Skeletal muscle satellite cell (primary cell): ENCODE data around the gene HDGF.

Experiments used
- H3K27me3 ChIP-seq: 2 replicates; pipeline ENCODE4 v1.7.0; 2013; ENCODE audit warnings: low read length; ENCODE audit not compliant: control insufficient read depth, insufficient read depth
- H3K36me3 ChIP-seq: 2 replicates; pipeline ENCODE4 v1.7.0; 2013; ENCODE audit warnings: mild to moderate bottlenecking, control low read depth, low read length; ENCODE audit not compliant: insufficient read depth
- H3K4me1 ChIP-seq: 2 replicates; pipeline ENCODE4 v1.7.0; 2013; ENCODE audit warnings: low read length; ENCODE audit not compliant: control insufficient read depth, insufficient read depth
- H3K4me2 ChIP-seq: 2 replicates; pipeline ENCODE4 v1.7.0; 2013; ENCODE audit warnings: mild to moderate bottlenecking, low read length
- H3K4me3 ChIP-seq: 2 replicates; pipeline ENCODE4 v1.7.0; 2013; ENCODE audit warnings: low read length
- H3K9ac ChIP-seq: 2 replicates; pipeline ENCODE4 v1.7.0; 2013; ENCODE audit warnings: mild to moderate bottlenecking, low read depth, low read length, moderate library complexity
- H3K9me3 ChIP-seq: replicated peaks from 2 replicates; pipeline ENCODE4 v1.7.0; 2013; ENCODE audit warnings: mild to moderate bottlenecking, control low read depth, low read length

The HDGF gene

DNA sequence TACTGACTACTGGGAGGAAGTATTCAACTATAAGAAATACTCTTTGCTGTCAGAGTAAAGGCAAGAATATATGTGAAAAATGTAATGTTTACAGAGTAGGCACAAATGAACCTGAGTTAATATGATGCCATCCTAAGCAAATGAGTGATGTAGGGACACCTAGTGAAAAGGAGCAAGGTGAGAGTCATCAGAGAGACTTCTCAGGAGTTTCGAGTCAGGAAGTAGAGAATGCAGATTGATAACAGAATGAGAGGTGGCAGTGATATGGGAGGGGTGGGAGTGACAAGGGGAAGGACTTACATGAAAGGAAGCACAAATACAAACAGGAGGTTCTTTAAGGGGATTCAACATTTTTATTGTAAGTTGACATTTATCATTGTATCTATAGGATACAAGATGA, 26.1 kb upstream of the HDGF start:
- no peak overlapping the region for H3K9ac ChIP-seq
- peaks cover 10% of the 10 kb centered on the region for H3K36me3 ChIP-seq
- H3K9me3 ChIP-seq, result no peaks in the 10 kb centered on the region
- H3K4me3 ChIP-seq, result no peak overlapping the region
- no peaks in the 10 kb centered on the region for H3K27me3 ChIP-seq
- peaks cover 16% of the 10 kb centered on the region for H3K4me1 ChIP-seq
- H3K4me2 ChIP-seq, result no peak overlapping the region

DNA sequence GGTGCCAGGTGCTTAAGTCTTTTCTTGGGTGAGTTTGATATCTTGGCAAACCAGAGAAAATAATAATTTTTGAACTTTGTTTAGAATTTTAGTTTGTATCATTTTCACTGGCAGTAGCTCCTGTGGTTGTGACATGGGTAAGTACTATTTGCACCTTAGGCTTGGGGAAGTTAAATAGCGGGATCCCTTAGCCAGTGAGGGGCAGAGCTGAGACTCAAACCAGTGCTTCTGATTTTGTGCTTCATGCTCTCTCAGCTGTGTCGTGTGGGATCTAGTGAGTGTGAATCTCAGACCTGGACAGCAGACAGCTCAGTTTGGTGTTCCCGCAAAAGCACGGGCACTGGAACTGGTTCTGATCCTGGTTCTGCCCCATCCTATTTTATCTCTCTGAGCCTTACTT, 25.5 kb upstream of the HDGF start:
- Histone ChIP-seq H3K4me3 (no peak overlapping the region), H3K27me3 (no peaks in the 10 kb centered on the region), H3K4me1 (peaks cover 13% of the 10 kb centered on the region), H3K4me2 (no peak overlapping the region), H3K9me3 (no peaks in the 10 kb centered on the region), H3K36me3 (peaks cover 4% of the 10 kb centered on the region), H3K9ac (no peak overlapping the region)

DNA sequence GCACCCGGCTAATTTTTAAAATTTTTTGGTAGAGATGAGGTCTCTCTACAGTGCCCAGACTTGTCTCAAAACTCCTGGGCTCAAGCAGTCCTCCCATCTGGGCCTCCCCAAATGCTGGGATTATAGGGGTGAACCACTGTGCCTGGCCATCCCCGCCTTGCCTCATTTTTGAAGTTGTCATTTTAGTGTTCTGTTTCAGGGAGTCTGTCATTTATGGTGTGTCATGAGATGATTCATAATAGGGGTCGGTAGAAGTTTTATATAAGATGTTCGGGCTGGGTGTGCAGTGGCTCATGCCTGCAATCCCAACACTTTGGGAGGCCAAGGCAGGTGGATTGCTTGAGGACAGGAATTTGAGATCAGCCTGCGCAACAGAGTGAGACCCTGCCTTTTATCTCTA, 24.3 kb upstream of the HDGF start:
- H3K9ac ChIP-seq, result no peak overlapping the region
- H3K4me3 ChIP-seq, result no peak overlapping the region
- H3K4me1 ChIP-seq, result peaks cover 1% of the 10 kb centered on the region
- H3K27me3 ChIP-seq, result no peaks in the 10 kb centered on the region
- H3K9me3 ChIP-seq, result no peaks in the 10 kb centered on the region
- no peak overlapping the region for H3K4me2 ChIP-seq
- H3K36me3 ChIP-seq, result peaks cover 10% of the 10 kb centered on the region

DNA sequence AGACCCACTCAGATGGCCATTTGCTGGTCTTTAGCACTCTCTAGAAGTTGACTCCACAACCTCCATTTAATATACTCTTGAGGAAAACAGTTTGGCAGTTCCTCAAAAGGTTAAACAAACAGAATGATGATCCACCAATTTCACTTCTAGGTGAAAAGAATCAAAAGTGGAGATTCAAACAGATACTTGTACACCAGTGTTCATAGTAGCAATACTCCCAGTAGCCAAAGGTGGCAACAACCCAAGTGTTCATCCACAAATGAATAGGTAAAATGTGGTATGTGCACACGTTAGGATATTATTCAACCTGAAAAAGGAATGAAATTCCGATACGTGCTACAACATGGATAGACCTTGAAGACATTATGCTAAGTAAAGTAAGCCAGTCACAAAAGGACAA, 22.1 kb upstream of the HDGF start:
- Histone ChIP-seq H3K4me3 (no peak overlapping the region), H3K27me3 (no peaks in the 10 kb centered on the region), H3K9ac (no peak overlapping the region), H3K9me3 (no peaks in the 10 kb centered on the region), H3K36me3 (peaks cover 14% of the 10 kb centered on the region), H3K4me2 (no peak overlapping the region), H3K4me1 (peaks cover 7% of the 10 kb centered on the region)

DNA sequence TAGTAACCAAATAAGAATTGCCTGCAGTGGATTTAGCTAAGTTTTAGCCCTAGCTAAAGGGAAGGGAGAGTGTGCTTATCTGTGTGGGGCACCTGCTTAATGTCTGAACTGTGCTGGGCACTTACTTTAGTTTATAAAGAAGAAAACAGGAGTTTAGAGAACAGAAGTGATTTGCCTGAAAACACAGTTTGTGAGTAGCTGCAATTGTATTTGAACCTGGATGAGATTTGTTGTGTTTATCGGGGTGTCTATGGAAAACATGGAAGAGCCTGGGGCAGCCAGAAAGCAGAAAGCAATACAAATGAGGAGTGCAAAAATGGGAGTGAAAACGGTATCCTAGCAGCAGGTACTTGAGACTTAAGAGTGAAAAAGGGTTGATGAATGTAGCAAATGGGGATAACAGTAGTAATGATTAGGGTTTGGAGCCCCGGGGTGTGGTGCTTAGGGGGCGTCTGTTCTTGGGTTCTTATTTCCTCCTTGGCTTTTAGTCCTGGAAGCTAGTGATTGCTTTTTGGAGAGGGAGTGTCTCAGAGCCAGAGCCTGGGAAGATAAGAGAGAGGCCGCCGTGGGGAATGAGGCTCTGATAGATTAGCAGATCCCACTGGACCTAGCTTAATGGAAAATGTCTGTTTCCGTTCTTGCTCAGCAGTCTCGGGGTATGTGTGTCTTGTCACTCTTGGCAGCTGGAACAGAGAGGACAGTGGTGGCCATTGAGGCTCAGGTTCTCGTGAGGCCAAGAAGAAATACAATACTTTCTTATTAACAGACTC, 21.4 kb upstream of the HDGF start:
- H3K27me3 ChIP-seq, result no peaks in the 10 kb centered on the region
- H3K4me3 ChIP-seq, result no peak overlapping the region
- peaks cover 14% of the 10 kb centered on the region for H3K36me3 ChIP-seq
- H3K4me2 ChIP-seq, result no peak overlapping the region
- H3K9ac ChIP-seq, result no peak overlapping the region
- H3K4me1 ChIP-seq, result peaks cover 9% of the 10 kb centered on the region
- H3K9me3 ChIP-seq, result no peaks in the 10 kb centered on the region

DNA sequence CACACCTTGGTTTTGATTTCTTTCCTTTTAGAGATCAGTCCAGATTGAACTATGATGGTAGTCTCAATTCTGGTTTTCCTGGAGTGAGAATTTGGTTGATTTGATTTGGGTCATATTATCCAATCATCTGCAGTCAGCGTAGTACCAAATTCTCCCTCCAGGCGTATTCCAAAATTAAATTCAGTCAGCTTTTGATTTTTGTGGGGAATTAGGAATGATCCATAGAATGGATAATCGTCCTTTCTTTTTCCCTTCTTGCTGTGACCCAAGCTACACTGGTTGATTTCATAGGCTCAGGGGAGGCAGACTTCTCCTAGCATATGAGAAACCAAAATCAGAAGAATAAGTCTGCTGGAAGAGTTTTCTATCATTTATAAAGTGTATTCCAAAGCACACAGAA, 20.7 kb upstream of the HDGF start:
- Histone ChIP-seq H3K4me3 (no peak overlapping the region), H3K4me1 (peaks cover 9% of the 10 kb centered on the region), H3K36me3 (peaks cover 14% of the 10 kb centered on the region), H3K4me2 (no peak overlapping the region), H3K9ac (no peak overlapping the region), H3K9me3 (no peaks in the 10 kb centered on the region), H3K27me3 (no peaks in the 10 kb centered on the region)

DNA sequence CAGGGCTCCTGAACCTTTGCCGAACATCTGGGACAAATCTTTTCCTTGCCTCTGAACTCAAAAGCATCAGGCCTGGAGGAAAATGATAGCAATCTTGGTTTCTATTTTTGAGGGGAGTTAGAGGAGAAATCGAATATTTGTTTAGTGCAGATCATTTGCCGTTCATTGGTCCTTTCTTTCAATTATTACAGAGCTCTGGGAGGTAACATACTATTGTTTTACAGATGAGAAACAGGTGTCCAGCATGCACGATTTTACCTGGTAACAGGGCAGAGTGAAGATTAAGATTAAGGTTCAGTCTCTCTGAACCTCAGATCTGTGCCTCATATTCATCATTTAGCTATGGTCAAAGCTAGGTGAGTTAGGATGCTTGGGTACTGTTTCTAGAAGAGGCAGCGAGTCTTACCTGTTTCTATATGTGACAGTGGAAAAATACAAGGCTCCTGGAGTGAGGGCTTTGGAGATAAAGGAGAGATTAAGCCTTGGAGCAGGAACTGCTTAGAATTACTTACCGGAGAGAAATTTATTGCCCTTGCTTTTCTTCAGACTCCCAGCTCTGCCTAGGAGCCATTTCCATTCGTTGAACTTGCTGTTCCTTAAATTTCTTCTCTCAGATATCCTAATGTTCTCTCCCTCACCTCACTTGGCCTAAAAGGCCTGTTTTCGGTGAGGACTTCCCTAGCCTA, 17.3 kb upstream of the HDGF start:
- peaks cover 19% of the 10 kb centered on the region for H3K4me1 ChIP-seq
- H3K9me3 ChIP-seq, result no peaks in the 10 kb centered on the region
- no peaks in the 10 kb centered on the region for H3K27me3 ChIP-seq
- H3K9ac ChIP-seq, result peak overlapping the region; percentile 94
- peak overlapping the region; percentile 83 for H3K4me3 ChIP-seq
- peak overlapping the region; percentile 91 for H3K4me2 ChIP-seq
- peaks cover 14% of the 10 kb centered on the region for H3K36me3 ChIP-seq

DNA sequence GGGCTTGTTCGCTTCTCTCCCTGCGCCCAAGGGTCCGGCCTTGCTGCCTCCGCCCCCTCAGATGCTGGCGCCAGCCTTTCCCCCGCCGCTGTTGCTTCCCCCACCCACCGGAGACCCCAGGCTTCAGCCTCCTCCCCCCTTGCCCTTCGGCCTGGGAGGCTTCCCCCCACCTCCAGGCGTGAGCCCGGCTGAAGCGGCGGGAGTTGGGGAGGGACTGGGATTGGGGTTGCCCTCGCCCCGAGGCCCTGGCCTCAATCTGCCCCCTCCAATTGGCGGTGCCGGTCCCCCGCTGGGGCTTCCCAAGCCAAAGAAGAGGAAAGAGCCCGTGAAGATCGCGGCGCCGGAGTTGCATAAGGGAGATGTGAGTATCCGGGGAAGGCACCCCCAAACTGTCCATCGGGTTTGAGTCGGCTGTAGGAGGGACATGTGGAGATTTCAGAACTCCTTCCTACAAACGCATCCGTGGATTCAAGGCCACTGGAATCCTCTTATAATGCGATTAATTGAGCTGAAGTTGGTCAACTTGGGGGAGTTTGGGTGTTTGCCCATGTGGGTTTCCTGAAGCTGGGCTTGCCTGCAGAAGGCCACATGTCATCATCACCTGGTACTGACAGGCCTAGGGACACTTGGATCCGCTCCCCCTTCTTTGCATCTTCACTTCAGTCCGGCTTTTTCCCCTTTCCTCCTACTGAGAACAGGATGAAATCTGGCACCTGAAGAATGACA, 16.6 kb upstream of the HDGF start:
- Histone ChIP-seq H3K4me3 (peak overlapping the region; percentile 83), H3K27me3 (no peaks in the 10 kb centered on the region), H3K4me1 (peaks cover 19% of the 10 kb centered on the region), H3K9me3 (no peaks in the 10 kb centered on the region), H3K9ac (peak overlapping the region; percentile 94), H3K36me3 (peaks cover 11% of the 10 kb centered on the region), H3K4me2 (peak overlapping the region; percentile 91)

DNA sequence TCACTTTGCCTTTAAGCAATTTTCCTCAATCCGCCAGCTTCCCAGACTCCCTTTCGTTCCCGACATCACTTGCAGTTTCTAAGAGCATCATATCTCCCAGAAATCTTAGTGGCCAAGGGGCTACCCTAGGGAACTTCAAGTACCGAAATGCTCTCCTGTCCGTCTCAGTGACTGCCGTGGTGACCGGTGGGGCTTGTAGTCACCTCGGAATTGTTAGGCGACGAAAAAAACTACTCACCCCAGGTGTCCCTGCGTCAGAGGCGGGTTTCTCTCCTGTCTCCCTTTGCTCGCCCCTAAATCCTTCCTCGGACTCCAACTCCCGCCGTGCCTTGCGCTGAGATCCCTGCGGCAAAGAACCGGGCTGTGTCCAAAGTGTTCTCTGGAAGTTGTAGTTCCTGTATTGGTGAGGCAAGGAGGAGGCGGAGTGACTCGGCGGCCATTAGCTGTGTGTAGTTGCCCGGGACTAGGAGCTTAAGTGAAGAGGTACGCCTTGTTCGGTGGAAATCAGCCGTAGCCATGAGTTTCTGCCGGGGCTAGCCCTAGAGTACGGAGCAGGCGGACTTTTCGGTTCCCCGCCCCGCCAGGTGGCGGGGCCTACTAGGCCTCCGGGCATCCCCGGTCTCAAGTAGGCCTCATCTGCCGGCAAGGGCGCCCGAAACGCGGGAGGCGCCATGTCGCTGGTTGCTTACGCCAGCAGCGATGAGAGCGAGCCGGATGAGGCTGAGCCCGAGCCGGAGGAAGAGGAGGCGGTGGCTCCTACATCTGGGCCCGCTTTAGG, 15.8 kb upstream of the HDGF start, which contains the start of gene PRCC:
TSS of gene PRCC (plus strand) at position 435 of the 778 bp plus-strand sequence. CDS start at position 672, 237 bp downstream.
- H3K36me3 ChIP-seq, result peaks cover 11% of the 10 kb centered on the region
- peak within 1 kb of the TSS; percentile 83 for H3K4me3 ChIP-seq
- peaks cover 19% of the 10 kb centered on the region for H3K4me1 ChIP-seq
- H3K9ac ChIP-seq, result peak within 1 kb of the TSS; percentile 94
- peak within 1 kb of the TSS; percentile 97 for H3K4me2 ChIP-seq
- H3K27me3 ChIP-seq, result no peaks in the 10 kb centered on the region
- H3K9me3 ChIP-seq, result no peaks in the 10 kb centered on the region

DNA sequence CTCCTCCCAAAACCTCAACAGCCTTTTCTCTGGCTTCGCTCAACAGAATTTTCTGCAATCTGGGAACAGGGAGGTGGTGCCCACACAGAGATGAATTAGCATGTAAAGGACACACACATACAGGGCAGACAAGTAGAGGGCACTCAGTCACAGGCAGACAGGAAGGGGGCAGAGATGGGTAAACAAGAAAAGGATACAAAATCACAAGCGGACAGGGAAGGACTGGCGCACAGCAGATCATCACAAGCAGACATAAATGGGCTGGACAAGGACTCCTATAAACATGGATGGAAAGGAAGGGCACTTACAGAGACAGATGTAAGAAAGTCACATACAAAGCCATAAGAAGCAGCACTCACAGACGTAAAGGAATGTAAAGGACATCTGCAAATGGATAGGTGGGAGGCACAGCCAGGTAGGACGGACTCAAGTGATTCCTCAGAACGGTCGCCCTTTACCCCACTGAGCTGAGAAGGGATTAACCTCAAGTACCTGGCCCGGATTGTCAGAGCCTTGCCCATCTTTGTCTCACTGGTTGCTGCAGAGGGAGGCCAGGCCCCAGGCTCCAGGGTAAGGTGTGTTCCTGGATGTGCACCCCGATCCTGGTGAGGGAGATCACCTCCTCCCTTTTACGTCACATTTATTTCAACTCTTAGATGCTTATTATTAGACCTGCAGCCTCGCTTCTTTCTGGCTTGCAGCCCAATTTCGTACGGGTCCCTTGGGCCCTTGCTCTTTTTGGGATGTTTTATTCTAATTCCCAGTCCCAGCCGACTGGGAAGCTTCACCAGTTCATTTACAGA, 15.0 kb upstream of the HDGF start:
- Histone ChIP-seq H3K4me1 (peaks cover 19% of the 10 kb centered on the region), H3K4me3 (peak overlapping the region; percentile 79), H3K27me3 (no peaks in the 10 kb centered on the region), H3K9me3 (no peaks in the 10 kb centered on the region), H3K9ac (peak overlapping the region; percentile 86), H3K4me2 (peak overlapping the region; percentile 97), H3K36me3 (peaks cover 11% of the 10 kb centered on the region)
